Ishikawa (cell line): Measurements from ENCODE around the gene MLYCD.

Experiments used
- CREB1 ChIP-seq: IDR thresholded peaks from 2 replicates; pipeline ENCODE4 v1.6.1; 2012; ENCODE audit warnings: low read depth
- EP300 ChIP-seq: IDR thresholded peaks from 2 replicates; pipeline ENCODE4 v1.6.1; 2012; ENCODE audit warnings: borderline replicate concordance
- MAX ChIP-seq: IDR thresholded peaks from 2 replicates; pipeline ENCODE4 v1.6.1; 2012
- RAD21 ChIP-seq: IDR thresholded peaks from 2 replicates; pipeline ENCODE4 v1.6.1; 2012; ENCODE audit warnings: low read depth
- TAF1 ChIP-seq: IDR thresholded peaks from 2 replicates; pipeline ENCODE4 v1.6.1; 2012; ENCODE audit warnings: low read depth, mild to moderate bottlenecking
- TCF12 ChIP-seq: IDR thresholded peaks from 2 replicates; pipeline ENCODE4 v1.6.1; 2012; ENCODE audit warnings: low read depth
- TEAD4 ChIP-seq: IDR thresholded peaks from 2 replicates; pipeline ENCODE4 v1.6.1; 2012
- YY1 ChIP-seq: IDR thresholded peaks from 2 replicates; pipeline ENCODE4 v1.6.1; 2012; ENCODE audit warnings: low read depth

GRCh38 chr16:83936581-83937165, 37.8 kb downstream of the MLYCD start:
- no peak for TF ChIP-seq TCF12
- no peak for TF ChIP-seq TAF1
- TF ChIP-seq EP300 = no peak
- TF ChIP-seq MAX = no peak
- TF ChIP-seq CREB1 = no peak
- TF ChIP-seq YY1 = no peak
- no peak for TF ChIP-seq TEAD4
- TF ChIP-seq RAD21 = no peak
